Kidney epithelial cell (primary cell): Measurements from ENCODE around the gene SPATA13. TPM values are rescaled to one million over a fixed set of nuclear protein-coding genes. Genes with fewer than 3 reads are reported as not detected.

Experiments used
- DNase-seq: peaks from one replicate; pipeline ENCODE4 v3.0.0-alpha.2; 2010; ENCODE audit warnings: low read depth
- H3K27me3 ChIP-seq: 2 replicates; pipeline ENCODE4 v1.6.0; 2011; ENCODE audit warnings: low read length; ENCODE audit not compliant: control insufficient read depth, insufficient read depth
- H3K36me3 ChIP-seq: 2 replicates; pipeline ENCODE4 v1.5.1; 2011; ENCODE audit warnings: low read length; ENCODE audit not compliant: control insufficient read depth, insufficient read depth
- H3K4me3 ChIP-seq: 2 replicates; pipeline ENCODE4 v1.5.1; 2011; ENCODE audit warnings: low read depth, mild to moderate bottlenecking, control low read depth, low read length
- CTCF ChIP-seq: IDR thresholded peaks from 2 replicates; pipeline ENCODE4 v1.5.1; 2011; ENCODE audit warnings: mild to moderate bottlenecking, moderate library complexity, low read length, control low read depth, inconsistent platforms; ENCODE audit not compliant: insufficient read depth, poor library complexity, severe bottlenecking
- total RNA-seq: library from RNA; depleted of rRNA; stranded (reverse); fragments of >200 nt; gene quantifications from 2 replicates; pipeline ENCODE4 v1.2.3, GENCODE V29; 2015

SPATA13 gene
- total RNA-seq, 1 donor from 2014 or later = 11.3 TPM

GRCh38 chr13:24276306-24276705 lies 115.8 kb downstream of the SPATA13 start:
- no peaks in the 10 kb centered on the region for H3K36me3 ChIP-seq
- no peak overlapping the region for H3K4me3 ChIP-seq
- no peak for TF ChIP-seq CTCF
- no peak for DNase-seq
- H3K27me3 ChIP-seq = no peaks in the 10 kb centered on the region

DNA sequence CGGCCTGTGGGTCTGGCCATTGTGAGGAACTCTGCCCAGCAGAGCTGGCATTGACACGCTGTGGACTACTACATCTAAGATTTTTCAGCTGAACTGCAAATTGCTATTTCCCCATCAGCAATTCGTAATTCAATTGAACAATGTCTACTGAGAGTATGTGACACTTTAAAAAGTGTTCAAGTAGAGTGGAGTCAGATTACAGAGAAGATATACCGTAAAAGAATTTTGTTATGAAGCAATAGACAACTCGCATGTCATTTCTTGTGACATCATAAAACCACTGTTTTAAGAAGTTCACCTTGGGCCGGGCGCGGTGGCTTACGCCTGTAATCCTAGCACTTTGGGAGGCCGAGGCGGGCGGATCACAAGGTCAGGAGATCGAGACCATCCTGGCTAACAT lies 116.3 kb downstream of the SPATA13 start:
- TF ChIP-seq CTCF = no peak
- no peaks in the 10 kb centered on the region for H3K36me3 ChIP-seq
- H3K27me3 ChIP-seq = no peaks in the 10 kb centered on the region
- DNase-seq = no peak
- no peak overlapping the region for H3K4me3 ChIP-seq

DNA sequence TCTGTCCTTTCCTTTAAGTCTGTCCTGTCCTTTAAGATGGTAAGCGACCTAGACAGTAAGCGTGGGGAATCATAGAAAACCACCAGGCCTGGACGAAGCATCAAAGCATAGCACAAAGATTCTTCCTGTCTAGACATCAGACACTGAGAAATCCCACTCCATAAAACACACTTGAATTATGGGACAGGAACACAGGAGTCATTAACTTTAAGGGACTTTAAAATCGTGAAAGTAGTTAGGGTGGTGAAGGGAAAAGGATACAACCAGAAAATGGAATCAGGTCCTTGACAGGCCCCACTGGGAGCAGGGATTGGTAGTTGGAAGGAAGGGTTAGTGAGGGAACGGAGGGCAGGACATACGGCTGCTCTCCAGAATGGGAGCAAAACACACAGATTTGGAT lies 117.2 kb downstream of the SPATA13 start:
- no peak overlapping the region for H3K4me3 ChIP-seq
- no peaks in the 10 kb centered on the region for H3K36me3 ChIP-seq
- no peak for DNase-seq
- TF ChIP-seq CTCF = no peak
- H3K27me3 ChIP-seq = no peaks in the 10 kb centered on the region

- H3K4me3 ChIP-seq = no peak overlapping the region
- no peak for TF ChIP-seq CTCF
- H3K27me3 ChIP-seq = no peaks in the 10 kb centered on the region
- H3K36me3 ChIP-seq = no peaks in the 10 kb centered on the region
- DNase-seq = no peak
These were observed 119.0 kb downstream of the SPATA13 start for GRCh38 chr13:24279327-24280110.

- Histone ChIP-seq H3K36me3 (no peaks in the 10 kb centered on the region), H3K27me3 (no peaks in the 10 kb centered on the region), H3K4me3 (no peak overlapping the region)
- no peak for DNase-seq
- TF ChIP-seq CTCF = no peak
These were observed 120.2 kb downstream of the SPATA13 start for GRCh38 chr13:24280720-24281119.
